Measurements from ENCODE around the gene CADPS.

Gene CADPS

DNA sequence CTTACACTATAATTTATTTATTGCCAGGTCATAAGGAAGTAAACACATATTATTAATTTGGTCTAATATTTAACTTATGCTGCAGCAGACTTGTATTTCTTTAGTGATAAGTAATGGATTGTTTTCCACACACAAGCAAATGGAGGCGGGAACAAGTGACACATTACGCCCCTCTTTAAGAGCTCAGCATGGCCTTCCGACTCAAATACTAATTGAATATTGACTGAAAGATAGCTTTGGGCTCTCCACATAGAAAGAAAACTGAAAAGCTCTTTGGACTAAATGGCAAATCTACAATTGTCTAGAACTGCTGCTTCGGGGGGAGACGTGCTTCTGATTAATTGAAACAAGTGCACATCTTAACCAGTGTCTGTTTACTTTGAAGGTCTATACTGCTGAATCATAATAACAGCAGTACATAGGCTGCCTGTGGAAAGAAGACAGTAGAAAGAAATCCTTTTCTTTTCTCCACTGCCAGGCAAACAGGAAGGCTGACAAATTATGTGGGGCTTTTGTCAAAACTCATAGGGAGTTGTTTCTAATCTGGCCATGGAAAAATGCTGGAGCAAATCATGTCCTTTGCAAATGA lies 15.9 kb downstream of the CADPS start:
- no peak overlapping the region for H3K4me3 ChIP-seq (ENCODE audit: low read depth, low read length)
- no peak for DNase-seq (ENCODE audit: low read depth)

DNA sequence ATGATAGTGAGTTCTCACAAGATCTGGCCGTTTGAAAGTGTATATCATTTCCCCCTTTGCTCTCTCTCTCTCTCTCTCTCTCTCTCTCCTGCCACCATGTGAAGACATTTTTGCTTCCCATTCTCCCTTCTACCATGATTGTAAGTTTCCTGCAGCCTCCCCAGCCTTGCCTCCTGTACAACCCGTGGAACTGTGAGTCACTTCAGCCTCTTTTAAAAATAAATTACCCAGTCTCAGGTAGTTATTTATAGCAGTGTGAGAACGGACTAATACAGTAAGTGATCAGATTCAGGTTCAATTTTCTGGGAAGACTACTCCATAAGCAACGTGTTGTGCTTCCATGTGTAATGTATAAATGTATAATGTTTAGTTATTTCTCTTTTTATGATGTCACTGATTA lies 29.2 kb downstream of the CADPS start:
- H3K4me3 ChIP-seq (ENCODE audit: low read depth, low read length), result no peak overlapping the region
- TF ChIP-seq, protein P1, sequence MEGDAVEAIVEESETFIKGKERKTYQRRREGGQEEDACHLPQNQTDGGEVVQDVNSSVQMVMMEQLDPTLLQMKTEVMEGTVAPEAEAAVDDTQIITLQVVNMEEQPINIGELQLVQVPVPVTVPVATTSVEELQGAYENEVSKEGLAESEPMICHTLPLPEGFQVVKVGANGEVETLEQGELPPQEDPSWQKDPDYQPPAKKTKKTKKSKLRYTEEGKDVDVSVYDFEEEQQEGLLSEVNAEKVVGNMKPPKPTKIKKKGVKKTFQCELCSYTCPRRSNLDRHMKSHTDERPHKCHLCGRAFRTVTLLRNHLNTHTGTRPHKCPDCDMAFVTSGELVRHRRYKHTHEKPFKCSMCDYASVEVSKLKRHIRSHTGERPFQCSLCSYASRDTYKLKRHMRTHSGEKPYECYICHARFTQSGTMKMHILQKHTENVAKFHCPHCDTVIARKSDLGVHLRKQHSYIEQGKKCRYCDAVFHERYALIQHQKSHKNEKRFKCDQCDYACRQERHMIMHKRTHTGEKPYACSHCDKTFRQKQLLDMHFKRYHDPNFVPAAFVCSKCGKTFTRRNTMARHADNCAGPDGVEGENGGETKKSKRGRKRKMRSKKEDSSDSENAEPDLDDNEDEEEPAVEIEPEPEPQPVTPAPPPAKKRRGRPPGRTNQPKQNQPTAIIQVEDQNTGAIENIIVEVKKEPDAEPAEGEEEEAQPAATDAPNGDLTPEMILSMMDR (IDR thresholded peaks at IDR 0.05; ENCODE audit: low read depth, low read length, missing control alignments), result no peak
- DNase-seq (ENCODE audit: low read depth), result no peak

More for the DNA sequence above, 15.9 kb downstream of the CADPS start:
- TF ChIP-seq, protein P1 (IDR thresholded peaks at IDR 0.05; ENCODE audit: low read depth, low read length, missing control alignments), result no peak

DNA sequence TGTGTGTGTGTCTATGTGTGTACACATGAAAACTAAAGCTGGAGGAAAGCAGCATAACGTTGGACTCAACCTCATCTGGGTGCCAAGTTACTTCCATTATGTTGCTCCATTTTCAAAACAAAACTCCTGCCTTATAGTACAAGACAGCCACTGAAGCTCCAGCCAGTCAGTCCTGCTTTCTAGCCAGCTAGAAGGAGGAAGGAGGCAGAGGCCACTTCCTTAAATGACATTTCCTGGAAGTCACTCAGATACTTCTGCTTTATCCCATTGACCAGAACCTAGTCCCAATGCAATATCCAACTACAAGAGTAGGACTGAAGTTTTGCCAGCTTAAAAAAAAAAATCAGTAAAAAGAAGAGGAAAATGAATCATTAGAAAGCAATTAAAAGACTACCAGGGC lies 31.7 kb downstream of the CADPS start:
- TF ChIP-seq, protein P1 (IDR thresholded peaks at IDR 0.05; ENCODE audit: low read depth, low read length, missing control alignments), result no peak
- DNase-seq (ENCODE audit: low read depth), result no peak
- no peak overlapping the region for H3K4me3 ChIP-seq (ENCODE audit: low read depth, low read length)

- DNase-seq (ENCODE audit: low read depth), result no peak
- H3K4me3 ChIP-seq (ENCODE audit: low read depth, low read length), result no peak overlapping the region
- TF ChIP-seq, protein P1 (IDR thresholded peaks at IDR 0.05; ENCODE audit: low read depth, low read length, missing control alignments), result no peak
Measured at GRCh38 chr3:62839748-62840147, 35.5 kb downstream of the CADPS start.

GRCh38 chr3:62837145-62837787 lies 38.0 kb downstream of the CADPS start:
- H3K4me3 ChIP-seq (ENCODE audit: low read depth, low read length), result no peak overlapping the region
- no peak for DNase-seq (ENCODE audit: low read depth)
- TF ChIP-seq, protein P1 (IDR thresholded peaks at IDR 0.05; ENCODE audit: low read depth, low read length, missing control alignments), result no peak

GRCh38 chr3:62835554-62836236 lies 39.5 kb downstream of the CADPS start:
- TF ChIP-seq, protein P1 (IDR thresholded peaks at IDR 0.05; ENCODE audit: low read depth, low read length, missing control alignments), result no peak
- DNase-seq (ENCODE audit: low read depth), result no peak

More at GRCh38 chr3:62835554-62836236, 39.5 kb downstream of the CADPS start:
- H3K4me3 ChIP-seq (ENCODE audit: low read depth, low read length), result no peak overlapping the region

Data from GM12864 (cell line).